ENCODE data around the gene GAGE12C. TPM values are rescaled to one million over a fixed set of nuclear protein-coding genes. Genes with fewer than 3 reads are reported as not detected.
"Not testable (repeated sequence)": the region's sequence is repeated elsewhere in the genome, so short reads cannot be mapped to it uniquely, and the experiment has no call there.

Gene GAGE12C, protein sequence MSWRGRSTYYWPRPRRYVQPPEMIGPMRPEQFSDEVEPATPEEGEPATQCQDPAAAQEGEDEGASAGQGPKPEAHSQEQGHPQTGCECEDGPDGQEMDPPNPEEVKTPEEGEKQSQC
- not detected in 2 replicates for total RNA-seq
- polyA plus RNA-seq: not detected in 2 replicates

DNA sequence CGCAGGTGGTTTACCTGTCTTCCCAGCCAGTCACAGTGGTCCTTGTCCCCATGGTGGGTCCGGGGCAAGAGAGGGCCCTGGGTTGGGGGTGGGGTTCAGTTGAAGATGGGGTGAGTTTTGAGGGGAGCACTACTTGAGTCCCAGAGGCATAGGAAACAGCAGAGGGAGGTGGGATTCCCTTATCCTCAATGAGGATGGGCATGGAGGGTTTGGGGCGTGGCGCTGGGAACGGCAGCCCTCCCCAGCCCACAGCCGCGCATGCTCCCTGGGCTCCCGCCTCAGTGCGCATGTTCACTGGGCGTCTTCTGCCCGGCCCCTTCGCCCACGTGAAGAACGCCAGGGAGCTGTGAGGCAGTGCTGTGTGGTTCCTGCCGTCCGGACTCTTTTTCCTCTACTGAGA, at the start of gene GAGE12C:
TSS of gene GAGE12C (plus strand) at position 301 of the 400 bp plus-strand sequence. CDS start 1,155 bp downstream, outside the sequence.
- not testable (repeated sequence) for H3K9me3 ChIP-seq (ENCODE audit: low read depth); H3K27ac ChIP-seq; H3K36me3 ChIP-seq; H3K27me3 ChIP-seq; H3K4me3 ChIP-seq; H3K4me1 ChIP-seq (ENCODE audit: low read depth); DNase-seq (ENCODE audit: low read depth in 1 of 2, low spot score in 1 of 2)

DNA sequence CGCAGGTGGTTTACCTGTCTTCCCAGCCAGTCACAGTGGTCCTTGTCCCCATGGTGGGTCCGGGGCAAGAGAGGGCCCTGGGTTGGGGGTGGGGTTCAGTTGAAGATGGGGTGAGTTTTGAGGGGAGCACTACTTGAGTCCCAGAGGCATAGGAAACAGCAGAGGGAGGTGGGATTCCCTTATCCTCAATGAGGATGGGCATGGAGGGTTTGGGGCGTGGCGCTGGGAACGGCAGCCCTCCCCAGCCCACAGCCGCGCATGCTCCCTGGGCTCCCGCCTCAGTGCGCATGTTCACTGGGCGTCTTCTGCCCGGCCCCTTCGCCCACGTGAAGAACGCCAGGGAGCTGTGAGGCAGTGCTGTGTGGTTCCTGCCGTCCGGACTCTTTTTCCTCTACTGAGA, 9.5 kb downstream of the GAGE12C start, which contains the start of gene GAGE12D:
TSS of gene GAGE12D (plus strand) at position 301 of the 400 bp plus-strand sequence. CDS start 1,155 bp downstream, outside the sequence.
- not testable (repeated sequence) for DNase-seq (ENCODE audit: low read depth in 1 of 2, low spot score in 1 of 2); H3K27ac ChIP-seq; H3K9me3 ChIP-seq (ENCODE audit: low read depth); H3K27me3 ChIP-seq; H3K4me1 ChIP-seq (ENCODE audit: low read depth); H3K4me3 ChIP-seq; H3K36me3 ChIP-seq

DNA sequence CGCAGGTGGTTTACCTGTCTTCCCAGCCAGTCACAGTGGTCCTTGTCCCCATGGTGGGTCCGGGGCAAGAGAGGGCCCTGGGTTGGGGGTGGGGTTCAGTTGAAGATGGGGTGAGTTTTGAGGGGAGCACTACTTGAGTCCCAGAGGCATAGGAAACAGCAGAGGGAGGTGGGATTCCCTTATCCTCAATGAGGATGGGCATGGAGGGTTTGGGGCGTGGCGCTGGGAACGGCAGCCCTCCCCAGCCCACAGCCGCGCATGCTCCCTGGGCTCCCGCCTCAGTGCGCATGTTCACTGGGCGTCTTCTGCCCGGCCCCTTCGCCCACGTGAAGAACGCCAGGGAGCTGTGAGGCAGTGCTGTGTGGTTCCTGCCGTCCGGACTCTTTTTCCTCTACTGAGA, 19.0 kb downstream of the GAGE12C start, which contains the start of gene GAGE12E:
TSS of gene GAGE12E (plus strand) at position 301 of the 400 bp plus-strand sequence. CDS start 1,155 bp downstream, outside the sequence.
- not testable (repeated sequence) for H3K36me3 ChIP-seq; H3K4me1 ChIP-seq (ENCODE audit: low read depth); H3K9me3 ChIP-seq (ENCODE audit: low read depth); H3K27me3 ChIP-seq; DNase-seq (ENCODE audit: low read depth in 1 of 2, low spot score in 1 of 2); H3K27ac ChIP-seq; H3K4me3 ChIP-seq

- not testable (repeated sequence) for H3K9me3 ChIP-seq (ENCODE audit: low read depth); H3K27ac ChIP-seq; DNase-seq (ENCODE audit: low read depth in 1 of 2, low spot score in 1 of 2); H3K4me1 ChIP-seq (ENCODE audit: low read depth); H3K36me3 ChIP-seq; H3K4me3 ChIP-seq; H3K27me3 ChIP-seq
Measured at GRCh38 chrX:49560542-49560941, 28.6 kb downstream of the GAGE12C start, which contains the start of gene GAGE12F. GAGE12F (plus strand) TSS chrX:49560842; CDS start chrX:49561997, 1,155 bp downstream.

DNA sequence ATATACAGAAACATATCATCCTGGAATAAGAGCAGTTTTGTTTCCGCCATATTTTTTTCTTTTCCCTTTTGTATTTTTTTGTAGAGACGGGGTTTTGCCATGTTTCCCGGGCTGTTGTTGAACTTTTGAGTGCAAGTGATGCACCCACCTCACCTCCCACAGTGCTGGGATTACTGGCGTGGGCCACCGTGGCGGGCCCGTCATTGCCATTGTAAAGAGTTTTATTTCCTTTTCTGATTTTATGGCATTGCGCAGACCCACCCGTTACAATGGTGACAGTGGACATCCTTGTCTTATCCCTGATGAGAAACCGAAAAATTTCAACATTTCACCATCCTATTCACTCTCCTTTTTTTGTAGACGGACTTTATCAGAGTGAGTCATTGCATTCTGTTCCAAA, 36.8 kb downstream of the GAGE12C start:
- not testable (repeated sequence) for H3K4me1 ChIP-seq (ENCODE audit: low read depth); H3K27me3 ChIP-seq; H3K9me3 ChIP-seq (ENCODE audit: low read depth); DNase-seq (ENCODE audit: low read depth in 1 of 2, low spot score in 1 of 2); H3K27ac ChIP-seq; H3K36me3 ChIP-seq; H3K4me3 ChIP-seq

GRCh38 chrX:49569152-49569551, 37.2 kb downstream of the GAGE12C start:
- not testable (repeated sequence) for DNase-seq (ENCODE audit: low read depth in 1 of 2, low spot score in 1 of 2); H3K4me3 ChIP-seq; H3K27me3 ChIP-seq; H3K36me3 ChIP-seq; H3K4me1 ChIP-seq (ENCODE audit: low read depth); H3K9me3 ChIP-seq (ENCODE audit: low read depth); H3K27ac ChIP-seq

DNA sequence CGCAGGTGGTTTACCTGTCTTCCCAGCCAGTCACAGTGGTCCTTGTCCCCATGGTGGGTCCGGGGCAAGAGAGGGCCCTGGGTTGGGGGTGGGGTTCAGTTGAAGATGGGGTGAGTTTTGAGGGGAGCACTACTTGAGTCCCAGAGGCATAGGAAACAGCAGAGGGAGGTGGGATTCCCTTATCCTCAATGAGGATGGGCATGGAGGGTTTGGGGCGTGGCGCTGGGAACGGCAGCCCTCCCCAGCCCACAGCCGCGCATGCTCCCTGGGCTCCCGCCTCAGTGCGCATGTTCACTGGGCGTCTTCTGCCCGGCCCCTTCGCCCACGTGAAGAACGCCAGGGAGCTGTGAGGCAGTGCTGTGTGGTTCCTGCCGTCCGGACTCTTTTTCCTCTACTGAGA, 38.1 kb downstream of the GAGE12C start, which contains the start of gene GAGE12G:
TSS of gene GAGE12G (plus strand) at position 301 of the 400 bp plus-strand sequence. CDS start 1,155 bp downstream, outside the sequence.
- H3K4me1 ChIP-seq (ENCODE audit: low read depth); H3K9me3 ChIP-seq (ENCODE audit: low read depth); H3K4me3 ChIP-seq; H3K27ac ChIP-seq; DNase-seq (ENCODE audit: low read depth in 1 of 2, low spot score in 1 of 2); H3K36me3 ChIP-seq; H3K27me3 ChIP-seq: not testable (repeated sequence)

DNA sequence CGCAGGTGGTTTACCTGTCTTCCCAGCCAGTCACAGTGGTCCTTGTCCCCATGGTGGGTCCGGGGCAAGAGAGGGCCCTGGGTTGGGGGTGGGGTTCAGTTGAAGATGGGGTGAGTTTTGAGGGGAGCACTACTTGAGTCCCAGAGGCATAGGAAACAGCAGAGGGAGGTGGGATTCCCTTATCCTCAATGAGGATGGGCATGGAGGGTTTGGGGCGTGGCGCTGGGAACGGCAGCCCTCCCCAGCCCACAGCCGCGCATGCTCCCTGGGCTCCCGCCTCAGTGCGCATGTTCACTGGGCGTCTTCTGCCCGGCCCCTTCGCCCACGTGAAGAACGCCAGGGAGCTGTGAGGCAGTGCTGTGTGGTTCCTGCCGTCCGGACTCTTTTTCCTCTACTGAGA, 47.7 kb downstream of the GAGE12C start, which contains the start of gene GAGE12H:
TSS of gene GAGE12H (plus strand) at position 301 of the 400 bp plus-strand sequence. CDS start 1,155 bp downstream, outside the sequence.
- H3K27me3 ChIP-seq; H3K27ac ChIP-seq; H3K36me3 ChIP-seq; H3K9me3 ChIP-seq (ENCODE audit: low read depth); H3K4me1 ChIP-seq (ENCODE audit: low read depth); DNase-seq (ENCODE audit: low read depth in 1 of 2, low spot score in 1 of 2); H3K4me3 ChIP-seq: not testable (repeated sequence)

Other genes with a start within 250 kb of the GAGE12C start
- gene GAGE10, start 228.5 kb upstream of the GAGE12C start, total RNA-seq: not detected in 2 replicates
- 1.0 TPM in 1 of 2 replicates, not detected in the other for gene GAGE10, start 228.5 kb upstream of the GAGE12C start, polyA plus RNA-seq
- gene GAGE12J, start 210.1 kb upstream of the GAGE12C start, total RNA-seq: not detected in 2 replicates
- gene GAGE12J, start 210.1 kb upstream of the GAGE12C start, polyA plus RNA-seq: not detected in 2 replicates
- not detected in 2 replicates for gene GAGE13, start 200.6 kb upstream of the GAGE12C start, total RNA-seq
- gene GAGE13, start 200.6 kb upstream of the GAGE12C start, polyA plus RNA-seq: 0.38 TPM in 1 of 2 replicates, not detected in the other
- not detected in 2 replicates for gene GAGE12D, start 9.6 kb downstream of the GAGE12C start, total RNA-seq
- gene GAGE12D, start 9.6 kb downstream of the GAGE12C start, polyA plus RNA-seq: not detected in 2 replicates
- gene GAGE12E, start 19.1 kb downstream of the GAGE12C start, total RNA-seq: not detected in 2 replicates
- gene GAGE12E, start 19.1 kb downstream of the GAGE12C start, polyA plus RNA-seq: not detected in 2 replicates
- not detected in 2 replicates for gene GAGE12F, start 28.7 kb downstream of the GAGE12C start, total RNA-seq
- gene GAGE12F, start 28.7 kb downstream of the GAGE12C start, polyA plus RNA-seq: not detected in 2 replicates
- gene GAGE12G, start 38.2 kb downstream of the GAGE12C start, total RNA-seq: not detected in 2 replicates
- not detected in 2 replicates for gene GAGE12G, start 38.2 kb downstream of the GAGE12C start, polyA plus RNA-seq
- gene GAGE12H, start 47.8 kb downstream of the GAGE12C start, total RNA-seq: not detected in 2 replicates
- not detected in 2 replicates for gene GAGE12H, start 47.8 kb downstream of the GAGE12C start, polyA plus RNA-seq
- not detected in 2 replicates for gene GAGE2A, start 57.3 kb downstream of the GAGE12C start, total RNA-seq
- gene GAGE2A, start 57.3 kb downstream of the GAGE12C start, polyA plus RNA-seq: not detected in 2 replicates
- not detected in 2 replicates for gene GAGE1, start 66.8 kb downstream of the GAGE12C start, total RNA-seq
- not detected in 2 replicates for gene GAGE1, start 66.8 kb downstream of the GAGE12C start, polyA plus RNA-seq
- not detected in 2 replicates for gene PAGE1, start 163.8 kb downstream of the GAGE12C start, total RNA-seq
- not detected in 2 replicates for gene PAGE1, start 163.8 kb downstream of the GAGE12C start, polyA plus RNA-seq